Measurements from ENCODE around the gene IKZF4.
"Not testable (repeated sequence)": the region's sequence is repeated elsewhere in the genome, so short reads cannot be mapped to it uniquely, and the experiment has no call there.

IKZF4 gene

GRCh38 chr12:55999999-56000540 is 20.8 kb upstream of the IKZF4 start:
- DNase-seq = not testable (repeated sequence)

- DNase-seq = no peak
Observed at GRCh38 chr12:56001487-56002100, 19.2 kb upstream of the IKZF4 start.

DNA sequence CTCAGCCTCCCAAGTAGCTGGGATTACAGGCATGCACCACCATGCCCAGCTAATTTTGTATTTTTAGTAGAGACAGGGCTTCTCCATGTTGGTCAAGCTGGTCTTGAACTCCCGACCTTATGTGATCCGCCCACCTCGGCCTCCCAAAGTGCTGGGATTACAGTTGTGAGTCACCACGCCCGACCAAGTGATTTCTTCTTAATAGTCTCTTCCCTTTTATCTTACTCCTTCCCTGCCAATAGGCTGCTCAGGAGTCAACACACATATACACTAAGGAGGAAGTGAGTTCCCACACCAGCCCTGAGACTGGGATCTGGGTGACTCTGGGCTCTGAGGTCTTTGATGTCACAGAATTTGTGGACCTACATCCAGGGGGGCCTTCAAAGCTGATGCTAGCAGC is 17.5 kb upstream of the IKZF4 start:
- DNase-seq = not testable (repeated sequence)

- DNase-seq = no peak
Observed at GRCh38 chr12:56004211-56004610, 16.6 kb upstream of the IKZF4 start.

GRCh38 chr12:56007564-56008559 is 13.0 kb upstream of the IKZF4 start:
- DNase-seq = peak; percentile 74

DNA sequence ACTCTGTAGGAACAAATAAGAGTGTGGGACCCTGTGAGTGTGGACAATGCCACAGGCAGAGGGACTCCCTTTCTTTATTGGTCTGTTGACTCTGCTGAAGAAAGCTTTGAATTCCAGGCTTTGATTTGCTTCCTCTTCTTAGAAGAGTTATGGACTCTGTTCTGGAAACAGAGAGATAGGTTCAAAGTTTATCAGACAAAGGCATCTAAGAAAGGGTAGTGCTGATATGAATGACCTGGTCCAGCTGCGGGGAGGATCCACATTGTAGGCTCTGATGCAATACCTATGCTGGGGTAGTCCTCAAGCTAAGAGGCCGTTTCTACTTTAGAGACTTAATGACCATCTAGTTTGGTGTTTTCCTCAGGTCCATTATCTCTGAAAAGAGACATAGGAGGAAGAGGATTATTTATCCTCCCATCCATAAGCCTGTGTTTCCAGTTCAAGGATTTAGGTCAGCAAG is 10.7 kb upstream of the IKZF4 start:
- no peak for DNase-seq

DNA sequence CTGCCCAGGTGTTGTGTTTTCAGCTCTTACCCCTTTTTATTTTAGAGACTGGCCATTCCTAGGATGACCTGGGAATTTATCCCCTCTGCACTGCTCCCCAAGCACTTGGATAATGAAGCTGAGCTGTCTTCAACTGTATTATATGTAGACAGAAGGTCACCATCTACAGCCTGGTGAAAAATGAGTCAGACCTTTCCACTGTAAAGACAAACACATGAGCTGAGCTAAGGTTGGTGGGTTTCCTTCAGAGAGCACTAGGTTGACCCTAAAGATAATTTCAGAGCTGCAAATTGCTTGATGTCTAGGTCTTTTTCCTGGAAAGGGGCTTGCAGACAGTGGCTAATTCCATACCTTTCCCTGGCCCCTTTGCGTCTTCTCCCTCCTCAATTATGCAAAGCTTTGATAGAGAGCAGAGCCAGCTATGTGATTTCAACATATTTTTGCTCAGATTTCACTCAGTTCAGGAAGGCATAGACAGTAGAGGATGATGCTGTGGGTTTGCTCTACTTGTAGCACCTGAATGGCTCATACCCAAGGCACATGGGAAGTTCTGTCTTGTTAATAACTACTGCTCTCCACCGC is 9.2 kb upstream of the IKZF4 start:
- DNase-seq = no peak

GRCh38 chr12:56013482-56013881 is 7.4 kb upstream of the IKZF4 start:
- DNase-seq = no peak

- DNase-seq = no peak
Observed at GRCh38 chr12:56014205-56014604, 6.6 kb upstream of the IKZF4 start.

GRCh38 chr12:56017181-56017580 is 3.7 kb upstream of the IKZF4 start:
- DNase-seq = no peak

DNA sequence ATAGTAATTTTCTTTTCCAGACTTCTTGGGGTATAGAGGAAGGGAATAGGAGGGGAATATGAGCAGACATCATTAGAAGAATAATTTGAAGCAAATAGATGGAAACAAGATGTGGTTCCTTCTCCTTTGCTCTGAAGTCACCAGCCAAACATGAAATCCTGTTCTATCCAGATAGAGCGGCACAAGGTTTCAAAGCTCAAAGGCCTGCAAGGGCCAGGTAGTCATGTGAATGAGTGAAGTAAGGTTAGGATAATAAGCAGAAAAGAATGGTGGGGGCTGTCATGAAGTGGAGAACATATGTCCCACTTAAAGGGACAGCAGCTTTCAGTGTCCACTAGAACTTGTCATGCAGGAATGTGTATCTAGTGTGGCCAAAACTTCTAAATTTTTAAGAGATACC is 2.5 kb upstream of the IKZF4 start:
- no peak for DNase-seq

- no peak for DNase-seq
Observed at GRCh38 chr12:56021889-56022497, 1.1 kb downstream of the IKZF4 start.

DNA sequence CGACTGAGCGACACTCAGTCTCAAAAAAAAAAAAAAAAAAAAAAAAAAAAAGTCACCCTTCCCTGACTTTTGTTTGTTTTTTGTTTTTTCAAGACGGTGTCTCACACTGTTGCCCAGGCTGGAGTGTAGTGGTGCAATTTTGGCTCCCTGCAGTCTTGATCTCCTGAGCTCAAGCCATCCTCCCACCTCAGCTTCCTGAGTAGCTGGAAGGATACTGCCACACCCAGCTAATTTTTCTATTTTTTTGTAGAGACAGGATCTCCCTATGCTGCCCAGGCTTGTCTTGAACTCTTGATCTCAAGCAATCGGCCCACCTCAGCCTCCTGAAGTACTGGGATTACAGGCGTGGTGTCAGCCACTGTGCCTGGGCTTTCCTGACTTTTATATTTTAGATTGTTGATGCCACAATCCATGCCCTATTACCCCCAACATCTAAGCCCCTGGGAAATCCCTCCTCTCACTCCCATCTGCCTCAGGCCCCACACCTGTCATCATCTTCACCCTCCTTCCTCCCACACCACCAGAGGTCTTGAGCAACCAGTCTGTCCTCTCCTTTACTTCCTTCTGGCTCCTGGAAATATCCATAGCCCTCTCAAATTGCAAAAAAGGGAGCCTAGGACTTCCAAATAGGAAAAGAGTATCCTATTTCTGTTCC is 7.8 kb downstream of the IKZF4 start:
- no peak for DNase-seq

DNA sequence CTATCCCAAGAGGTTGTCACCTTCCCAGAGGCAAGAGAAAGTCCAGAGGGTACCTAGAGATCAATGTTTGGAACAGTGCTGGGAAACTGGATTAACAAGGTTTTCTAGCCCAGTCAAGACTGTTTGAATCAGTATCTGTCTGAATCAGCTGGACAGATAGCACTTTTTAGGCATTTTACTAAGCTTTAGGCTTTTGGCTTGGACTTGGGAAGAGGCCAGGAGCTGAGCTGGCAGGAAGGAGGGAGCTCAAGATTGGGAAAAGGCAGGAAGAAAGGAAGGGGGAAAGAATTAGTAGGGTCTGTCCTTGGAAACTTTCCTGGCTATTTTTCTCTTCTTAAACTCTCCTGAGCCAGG is 8.3 kb downstream of the IKZF4 start:
- DNase-seq = no peak

DNA sequence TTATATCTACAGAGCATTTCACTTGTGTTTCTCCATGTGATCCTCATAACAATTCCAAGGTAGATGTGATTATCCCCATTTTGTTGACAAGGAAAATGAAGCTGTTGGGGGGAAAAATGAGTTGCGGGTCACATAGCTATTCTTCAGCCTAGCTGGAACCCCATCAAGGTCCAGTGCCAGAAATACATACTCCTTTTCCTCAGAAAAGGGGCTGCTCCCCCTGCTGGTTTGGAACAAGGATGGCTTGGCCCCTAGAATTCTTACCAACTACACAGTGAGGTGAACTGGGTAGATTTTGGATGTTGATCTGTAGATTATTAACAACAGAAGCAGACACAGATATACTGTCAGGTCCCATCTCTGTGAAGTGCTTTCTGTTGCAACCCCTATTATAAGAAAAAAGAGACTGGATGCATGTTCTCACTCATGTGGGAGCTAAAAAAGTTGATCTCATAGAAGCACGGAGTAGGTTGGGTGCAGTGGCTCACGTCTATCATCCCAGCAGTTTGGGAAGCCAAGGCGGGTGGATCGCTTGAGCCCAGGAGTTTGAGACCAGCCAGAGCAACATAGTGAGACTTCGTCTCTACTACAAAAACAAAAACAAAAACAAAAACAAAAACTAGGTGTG is 8.9 kb downstream of the IKZF4 start:
- peak; percentile 47 for DNase-seq

GRCh38 chr12:56031987-56032386 is 11.1 kb downstream of the IKZF4 start:
- DNase-seq = no peak

- DNase-seq = no peak
Observed at GRCh38 chr12:56034586-56035332, 13.9 kb downstream of the IKZF4 start.

DNA sequence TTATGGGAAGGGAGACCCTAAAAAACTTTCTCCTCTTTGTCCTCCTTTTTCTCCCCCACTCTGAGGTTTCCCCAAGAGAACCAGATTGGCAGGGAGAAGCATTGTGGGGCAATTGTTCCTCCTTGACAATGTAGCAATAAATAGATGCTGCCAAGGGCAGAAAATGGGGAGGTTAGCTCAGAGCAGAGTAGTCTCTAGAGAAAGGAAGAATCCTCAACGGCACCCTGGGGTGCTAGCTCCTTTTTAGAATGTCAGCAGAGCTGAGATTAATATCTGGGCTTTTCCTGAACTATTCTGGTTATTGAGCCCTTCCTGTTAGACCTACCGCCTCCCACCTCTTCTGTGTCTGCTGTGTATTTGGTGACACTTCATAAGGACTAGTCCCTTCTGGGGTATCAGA is 16.3 kb downstream of the IKZF4 start:
- DNase-seq = no peak

GRCh38 chr12:56038022-56038655 is 17.3 kb downstream of the IKZF4 start:
- no peak for DNase-seq

- no peak for DNase-seq
Observed at GRCh38 chr12:56040151-56040550, 19.3 kb downstream of the IKZF4 start.
